ENCODE data around the gene PKDREJ.

DNA sequence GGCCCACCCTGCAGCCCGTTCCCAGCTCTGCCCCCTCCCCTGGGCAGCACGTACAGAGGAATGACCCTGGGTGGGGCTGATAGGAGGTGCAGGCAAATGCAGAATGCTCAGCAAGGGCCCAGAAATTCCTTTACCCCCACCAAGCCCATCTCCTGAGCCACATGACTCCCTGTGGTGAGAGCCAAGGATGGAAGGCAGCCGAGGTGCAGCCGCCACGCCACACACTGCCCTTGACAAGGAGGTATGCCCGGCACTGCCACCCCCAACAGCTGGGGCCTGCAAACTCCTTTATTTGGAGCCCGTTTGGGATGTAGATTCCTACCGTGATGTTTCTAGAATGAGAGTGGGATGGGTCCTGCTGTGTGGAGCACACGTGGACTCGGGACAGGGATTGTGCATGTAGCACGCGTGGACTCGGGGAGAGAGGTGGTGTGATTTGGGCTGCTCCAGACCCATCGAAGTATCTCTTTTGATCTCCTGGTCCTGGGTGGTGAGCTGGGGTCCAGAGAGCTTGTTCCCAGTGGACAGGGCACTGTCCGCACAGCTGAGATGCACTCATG is 46.5 kb upstream of the PKDREJ start:
- no peak for TF ChIP-seq POLR2A (IDR thresholded peaks at IDR 0.05; ENCODE audit: low read length)
- TF ChIP-seq GATA1 (IDR thresholded peaks at IDR 0.05; ENCODE audit: low read depth, low read length) = no peak
